HG02588 (cell line): ENCODE data around the gene KPNA3.
"Not testable (repeated sequence)": the region's sequence is repeated elsewhere in the genome, so short reads cannot be mapped to it uniquely, and the experiment has no call there.

Source experiments
- ATAC-seq: cut with Tn5 transposase; IDR thresholded peaks from one replicate; pipeline ENCODE4 v1.9.1; 2021; ENCODE audit warnings: mild to moderate bottlenecking, moderate library complexity; ENCODE audit not compliant: unreplicated experiment

The KPNA3 gene

DNA sequence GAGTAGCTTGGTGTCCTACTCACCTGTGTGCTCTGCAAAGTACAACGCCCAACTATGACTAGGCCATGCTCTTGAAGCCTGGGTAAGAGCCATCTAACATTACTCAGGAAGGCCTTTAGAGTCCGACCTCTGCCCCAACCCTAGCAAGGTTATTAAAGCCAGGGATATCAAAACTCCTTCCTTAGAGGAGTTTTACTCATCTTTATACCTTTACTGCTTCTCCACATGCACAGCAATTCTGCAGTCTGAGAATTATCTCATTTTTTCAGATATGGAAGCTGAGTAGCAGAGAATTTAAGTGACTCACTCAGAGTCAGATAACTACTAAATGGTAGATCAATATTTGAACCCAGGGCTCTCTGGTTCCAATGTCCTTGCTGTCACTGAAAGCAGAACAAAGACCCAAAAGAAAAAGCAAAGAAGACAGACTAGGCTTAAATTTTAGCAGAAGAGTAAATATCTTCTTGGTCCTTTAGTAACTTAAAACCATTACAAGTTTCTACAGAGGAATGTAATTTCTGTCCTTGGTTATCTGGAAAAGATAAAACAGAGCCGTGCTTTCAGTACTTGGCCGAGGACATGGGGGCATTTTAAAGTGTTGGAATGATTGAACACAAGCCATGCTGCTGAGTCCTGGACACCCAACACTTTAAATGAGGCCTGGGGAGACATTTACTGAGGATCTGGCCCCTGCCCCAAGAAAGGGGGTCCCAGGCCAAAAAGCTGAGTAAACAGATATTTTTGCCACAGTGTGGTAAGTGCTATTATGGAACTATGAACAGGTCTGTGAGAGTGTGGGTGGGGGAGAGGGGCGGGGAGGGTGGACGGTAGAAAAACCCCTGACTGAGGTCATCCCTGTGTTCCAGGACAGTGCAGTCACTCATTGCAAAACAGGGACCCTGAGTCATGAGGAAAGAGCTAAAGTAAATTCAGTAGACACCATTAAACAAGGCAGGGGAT lies 18.4 kb upstream of the KPNA3 start:
- ATAC-seq, result no peak

DNA sequence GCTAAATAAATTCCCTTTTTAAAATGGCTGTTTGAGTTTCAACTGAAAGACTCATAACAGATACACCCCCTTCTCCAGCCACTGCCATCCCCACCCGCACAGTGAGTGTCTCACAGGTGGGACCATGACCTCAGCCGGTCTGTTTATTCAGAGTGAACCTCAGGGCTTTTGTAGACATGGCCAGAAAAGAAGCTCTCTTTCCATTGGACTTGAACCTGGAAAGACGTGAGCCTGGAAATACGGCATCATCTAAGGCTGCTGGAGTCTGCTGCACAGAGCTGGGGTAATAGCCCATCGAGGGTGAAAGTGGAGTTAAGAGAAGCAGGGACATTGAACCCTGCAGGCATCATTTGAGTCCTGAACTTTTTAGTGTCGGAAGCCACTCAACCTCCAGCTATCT lies 15.2 kb upstream of the KPNA3 start:
- ATAC-seq, result no peak

DNA sequence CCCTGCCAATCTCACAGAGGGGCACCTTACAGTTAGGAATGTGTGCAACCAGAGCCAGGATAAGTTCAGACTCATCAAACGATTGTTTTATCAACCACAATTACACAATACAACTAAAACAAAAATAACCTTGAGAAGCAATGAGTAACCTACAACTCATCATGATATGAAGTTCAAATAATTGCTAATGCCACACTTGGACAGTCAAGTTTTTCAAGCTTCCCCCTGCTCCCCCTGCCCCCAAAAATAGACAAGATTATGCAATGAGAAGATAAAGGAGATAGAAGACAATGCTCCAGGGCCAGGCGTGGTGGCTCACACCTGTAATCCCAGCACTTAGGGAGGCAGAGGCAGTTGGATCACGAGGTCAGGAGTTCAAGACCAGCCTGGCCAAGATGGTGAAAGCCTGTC lies 13.6 kb upstream of the KPNA3 start:
- no peak for ATAC-seq

DNA sequence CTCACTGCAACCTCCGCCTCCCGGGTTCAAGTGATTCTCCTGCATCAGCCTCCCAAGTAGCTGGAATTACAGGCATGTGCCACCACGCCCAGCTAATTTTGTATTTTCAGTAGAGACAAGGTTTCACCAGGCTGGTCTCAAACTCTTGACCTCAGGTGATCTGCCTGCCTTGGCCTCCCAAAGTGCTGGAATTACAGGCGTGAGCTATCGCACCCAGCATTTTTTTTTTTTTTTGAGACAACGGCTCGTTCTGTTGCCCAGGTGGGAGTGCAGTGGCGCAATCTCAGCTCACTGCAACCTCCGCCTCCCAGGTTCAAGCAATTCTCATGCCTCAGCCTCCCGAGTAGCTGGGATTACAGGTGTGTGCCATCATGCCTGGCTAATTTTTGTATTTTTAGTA lies 10.6 kb upstream of the KPNA3 start:
- not testable (repeated sequence) for ATAC-seq

DNA sequence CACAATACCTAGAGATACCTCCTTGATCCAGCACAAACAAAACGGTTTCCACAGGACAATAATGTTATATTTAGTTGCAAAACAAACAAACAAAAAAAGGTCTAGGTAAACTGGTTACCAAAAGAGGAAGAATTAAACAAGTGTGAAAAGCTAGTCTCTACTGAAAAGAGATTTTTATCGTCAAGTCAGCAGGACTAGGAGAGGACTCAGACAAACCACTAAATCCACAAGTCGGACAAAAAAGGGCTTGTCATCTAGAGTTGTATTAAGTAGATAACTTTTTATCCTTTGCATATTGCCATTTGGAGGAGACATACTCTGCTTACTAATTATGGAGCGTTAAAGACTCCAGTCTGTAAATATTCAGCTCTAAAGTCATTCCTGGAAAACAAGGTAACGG lies 9.9 kb upstream of the KPNA3 start:
- ATAC-seq, result no peak

DNA sequence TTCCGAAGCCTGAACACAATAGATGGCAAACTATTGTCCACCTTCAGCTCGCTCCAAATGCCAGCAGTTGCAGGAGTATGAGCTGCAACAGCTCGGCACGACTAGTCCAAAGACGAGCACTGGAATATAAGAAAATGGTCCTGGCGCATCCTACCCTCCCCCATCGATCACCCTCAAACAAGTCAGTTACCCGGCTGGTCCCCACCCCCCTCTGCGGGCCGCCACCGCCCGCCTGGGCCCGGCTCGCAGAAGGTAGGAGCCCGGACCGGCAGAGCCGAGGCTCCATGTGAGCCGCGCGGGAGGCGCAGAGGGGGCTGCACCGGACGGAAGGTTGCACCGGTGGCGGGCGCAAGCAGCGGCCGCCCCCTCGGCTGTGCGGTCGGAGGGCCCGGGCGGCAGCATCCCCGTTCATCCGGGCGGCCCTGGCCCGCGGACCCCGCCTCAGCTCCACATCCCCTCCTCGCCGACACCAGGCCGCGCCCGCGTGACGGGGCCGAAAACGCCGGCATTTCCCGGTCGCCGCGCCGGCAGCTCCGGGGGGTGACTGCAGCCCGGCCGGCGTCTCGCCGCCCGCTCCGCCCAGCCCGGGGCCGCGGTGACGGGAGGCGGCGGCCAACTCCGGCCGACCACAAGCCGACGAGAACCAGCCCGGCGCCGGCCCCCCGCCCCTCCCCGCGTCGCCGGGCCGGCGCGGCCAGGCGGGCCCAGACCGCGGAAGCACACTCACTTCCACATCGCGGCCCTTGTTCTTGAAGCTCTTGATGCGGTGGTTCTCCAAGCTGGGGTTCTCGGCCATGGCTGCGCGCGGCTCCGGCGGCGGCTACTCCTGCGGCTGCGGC lies 552 bp downstream of the KPNA3 start:
- ATAC-seq, result peak; percentile 18

DNA sequence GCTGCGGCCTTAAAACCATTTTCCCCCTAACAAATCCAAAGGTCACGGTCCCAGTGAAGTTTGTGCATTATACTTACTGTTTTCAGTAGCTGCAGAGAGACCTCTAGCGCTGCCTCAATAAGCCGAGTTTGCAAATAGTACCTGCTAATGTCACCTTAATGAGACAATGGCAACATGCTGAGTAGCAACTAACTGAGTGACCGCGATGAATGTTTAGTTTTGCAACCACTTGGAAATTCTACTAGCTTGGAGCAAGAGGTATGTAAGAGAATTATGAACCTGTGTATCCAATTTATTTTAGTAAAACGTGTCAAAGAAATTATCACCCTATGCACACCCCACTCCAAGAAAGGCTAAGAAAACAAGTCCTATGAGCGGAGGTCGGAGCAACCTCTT lies 1.2 kb downstream of the KPNA3 start:
- ATAC-seq, result no peak

DNA sequence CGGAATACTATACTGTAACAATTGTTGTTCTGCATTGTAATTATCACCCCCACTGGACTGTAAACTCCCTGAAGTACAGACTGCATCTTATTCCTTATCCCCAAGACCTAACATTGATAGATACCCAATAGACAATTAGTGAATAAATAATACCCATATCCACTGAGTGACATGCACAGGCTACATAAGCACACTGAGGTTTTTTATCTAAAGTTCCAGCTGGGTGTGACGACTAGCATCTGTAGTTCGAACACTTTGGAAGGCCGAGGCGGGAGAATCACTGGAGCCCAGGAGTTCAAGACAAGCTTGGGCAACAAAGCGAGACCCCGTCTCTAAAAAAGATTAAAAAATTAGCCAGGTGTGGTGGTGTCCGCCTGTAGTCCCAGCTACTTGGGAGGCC lies 2.5 kb downstream of the KPNA3 start:
- no peak for ATAC-seq

DNA sequence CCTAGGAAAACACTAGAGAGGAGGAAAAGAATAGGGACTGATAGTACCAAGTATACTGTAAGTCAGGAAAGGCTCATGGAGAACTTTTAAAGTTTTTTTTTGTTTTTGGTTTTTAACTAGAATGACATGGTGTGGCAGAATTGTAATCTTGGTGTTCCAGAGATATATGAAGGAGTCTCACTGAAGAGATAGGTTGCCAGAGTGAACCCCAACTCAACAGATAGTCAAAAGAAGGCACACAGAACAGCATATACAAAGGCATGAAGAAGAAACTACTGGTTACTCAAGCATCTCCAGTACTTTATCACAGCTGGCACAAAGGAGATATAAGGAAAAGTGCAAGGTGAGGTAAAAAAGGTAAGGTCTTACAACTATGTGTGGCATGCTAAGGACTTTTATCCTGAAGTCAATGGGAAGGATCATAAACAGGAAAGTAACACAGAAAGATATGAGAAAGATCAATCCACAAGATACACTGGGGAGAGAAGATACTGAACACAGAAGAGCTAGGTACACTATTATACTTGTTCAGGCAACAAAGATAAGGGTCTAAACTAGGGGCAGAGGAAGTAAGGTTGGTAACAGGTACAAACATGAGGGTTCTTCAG lies 6.0 kb downstream of the KPNA3 start:
- ATAC-seq, result no peak

DNA sequence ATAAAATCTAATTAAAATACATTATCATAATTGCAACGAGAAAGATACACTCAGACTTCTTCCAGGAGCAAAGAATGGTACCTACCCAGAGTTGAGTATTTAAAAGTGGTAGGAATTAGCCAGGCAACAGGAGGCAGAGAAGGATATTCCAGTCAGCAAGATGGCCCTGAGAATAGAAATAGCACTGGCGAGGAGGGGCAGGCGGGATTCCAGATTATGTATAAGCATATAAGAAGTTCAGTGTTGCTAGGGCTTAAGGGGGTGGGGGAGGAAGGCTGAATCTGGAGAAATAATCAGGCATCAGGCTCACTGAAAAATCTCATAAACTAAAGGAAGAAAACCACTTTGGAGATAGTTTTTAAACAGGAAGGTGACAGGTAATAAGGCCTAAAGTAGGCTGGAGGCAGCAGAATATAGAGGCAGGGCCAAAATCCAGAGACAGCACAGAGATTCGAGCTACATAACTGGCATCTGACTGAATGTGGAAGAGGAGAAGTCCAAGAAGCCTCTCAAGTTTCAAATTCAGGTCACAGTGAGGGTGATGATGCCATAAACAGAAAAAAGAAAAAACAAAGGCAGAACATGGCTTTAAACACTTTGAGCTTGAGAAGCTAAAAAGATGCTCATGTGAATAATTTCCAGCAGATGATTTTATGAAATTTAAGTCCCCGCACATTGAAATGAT lies 7.5 kb downstream of the KPNA3 start:
- ATAC-seq, result no peak

DNA sequence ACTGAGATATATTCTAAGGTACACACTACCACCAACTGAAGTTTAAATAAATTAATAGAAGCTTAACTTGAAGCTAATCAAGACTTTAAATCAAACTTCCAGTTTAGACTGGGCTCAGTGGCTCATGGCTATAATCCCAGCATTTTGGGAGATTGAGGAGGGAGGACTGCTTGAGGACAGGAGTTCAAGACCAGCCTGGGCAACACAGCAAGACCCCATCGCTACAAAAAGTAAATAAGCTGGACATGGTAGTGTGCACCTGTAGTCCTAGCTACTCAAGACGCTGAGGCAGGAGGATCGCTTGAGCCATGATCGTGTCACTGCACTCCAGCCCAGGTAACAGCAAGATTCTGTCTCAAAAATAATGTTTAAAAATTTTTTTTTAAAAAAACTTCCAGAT lies 8.6 kb downstream of the KPNA3 start:
- ATAC-seq, result no peak

DNA sequence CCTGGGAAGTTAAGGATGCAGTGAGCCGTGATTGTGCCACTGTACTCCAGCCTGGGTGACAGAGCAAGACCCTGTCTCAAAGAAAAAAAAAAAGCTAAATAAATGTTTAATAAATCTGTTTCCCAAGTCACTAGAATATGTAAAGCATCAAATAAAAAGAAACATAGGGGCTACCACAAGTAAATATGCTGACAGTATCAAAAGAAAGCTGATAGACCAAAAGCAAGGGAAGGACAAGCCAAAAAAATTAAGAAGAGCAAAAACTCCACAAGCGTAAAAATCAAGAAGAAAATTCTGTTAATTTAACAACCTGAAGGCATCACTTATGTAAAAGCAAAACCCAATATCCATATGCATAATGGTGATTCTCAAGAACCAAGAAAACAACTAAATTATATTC lies 9.7 kb downstream of the KPNA3 start:
- no peak for ATAC-seq

DNA sequence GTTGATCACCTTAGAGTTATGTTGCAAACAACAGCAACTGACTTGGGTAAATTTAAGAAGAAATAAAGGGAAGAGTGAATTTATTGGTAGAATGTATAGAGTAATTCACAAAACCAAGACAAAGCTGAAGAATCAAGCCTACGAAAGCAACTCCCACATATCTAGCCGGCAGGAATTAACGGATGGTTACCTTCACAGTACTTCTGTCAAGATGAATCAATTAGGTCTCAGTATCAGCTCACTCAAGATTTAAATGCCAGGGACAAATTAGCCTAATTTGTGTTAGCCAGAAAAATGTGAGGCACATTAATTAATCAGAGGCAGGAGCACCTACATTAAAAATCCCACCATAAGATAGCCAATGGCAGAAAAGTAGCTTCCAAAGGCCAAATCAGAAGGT lies 10.7 kb downstream of the KPNA3 start:
- ATAC-seq, result no peak

DNA sequence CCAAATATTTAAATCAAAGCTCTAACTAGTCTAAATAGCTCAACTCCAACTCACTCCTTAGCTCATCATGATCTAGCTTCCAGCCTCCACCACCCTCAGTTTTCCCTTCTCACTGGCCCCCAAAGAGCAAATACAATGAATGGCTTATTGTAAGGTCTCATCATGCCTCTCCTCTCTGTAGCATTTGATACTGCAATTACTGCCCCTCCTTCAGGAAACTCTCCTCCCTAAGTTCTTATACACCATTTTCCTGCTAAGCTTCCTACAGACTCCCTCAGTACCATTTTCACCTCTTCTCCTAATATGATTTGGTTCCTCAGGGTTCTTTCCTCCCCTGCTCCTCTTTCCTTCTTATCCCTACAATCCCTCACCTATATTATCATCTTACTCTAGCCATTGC lies 12.8 kb downstream of the KPNA3 start:
- no peak for ATAC-seq

DNA sequence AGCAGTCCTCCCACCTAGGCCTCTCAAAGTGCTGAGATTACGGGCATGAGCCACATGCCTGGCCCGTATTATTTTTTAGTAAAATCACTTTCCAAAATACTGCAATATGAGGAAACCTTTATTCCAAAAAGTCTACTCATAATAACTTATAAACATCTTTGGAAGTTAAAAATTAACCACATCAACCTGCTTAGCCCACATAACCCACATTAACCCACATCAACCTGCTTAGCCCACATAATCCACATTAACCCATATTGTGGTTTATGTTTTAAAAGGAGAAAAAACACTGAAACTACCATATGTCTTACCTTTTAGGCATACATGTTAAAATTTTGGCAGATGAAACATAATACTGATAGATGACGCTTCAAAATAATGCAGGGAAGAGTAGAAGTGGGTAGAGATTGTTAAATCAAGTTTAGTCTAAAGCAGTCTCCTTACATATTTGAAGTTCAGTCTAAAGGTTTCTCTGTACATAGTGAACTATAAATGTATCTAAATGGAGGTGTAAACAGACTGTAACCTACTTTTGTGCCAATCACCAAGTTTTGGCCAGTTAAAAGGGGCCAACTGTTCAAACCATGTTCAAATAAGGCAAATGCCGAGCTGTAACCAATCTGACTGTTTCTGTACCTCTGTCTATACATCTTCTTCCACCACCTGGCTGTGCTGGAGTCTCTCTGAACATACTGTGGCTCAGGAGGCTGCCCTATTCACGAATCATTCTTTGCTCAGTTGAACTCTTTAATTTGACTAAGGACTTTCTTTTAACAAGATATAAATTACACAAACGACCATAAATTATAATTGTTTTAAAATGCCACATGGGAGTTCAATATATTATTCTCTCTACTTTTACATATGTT lies 14.5 kb downstream of the KPNA3 start:
- ATAC-seq, result no peak

DNA sequence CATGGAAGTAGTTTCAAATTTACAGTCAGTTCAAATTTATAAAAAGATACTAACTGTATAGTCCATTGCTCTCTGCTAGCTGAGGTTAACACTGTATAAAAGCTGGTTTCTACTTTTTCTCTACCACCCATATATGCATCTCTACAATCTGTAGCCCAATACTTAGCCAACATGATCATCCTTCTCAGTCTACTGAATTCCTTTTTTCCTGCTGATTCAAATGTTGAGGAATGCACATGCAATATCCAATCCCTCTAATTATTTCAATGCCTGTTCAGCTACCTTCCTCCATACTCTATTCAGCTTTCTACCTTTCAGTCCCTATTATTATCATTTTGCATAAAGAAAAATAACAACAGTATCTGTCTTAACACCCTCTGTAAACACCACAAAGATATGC lies 15.6 kb downstream of the KPNA3 start:
- no peak for ATAC-seq

DNA sequence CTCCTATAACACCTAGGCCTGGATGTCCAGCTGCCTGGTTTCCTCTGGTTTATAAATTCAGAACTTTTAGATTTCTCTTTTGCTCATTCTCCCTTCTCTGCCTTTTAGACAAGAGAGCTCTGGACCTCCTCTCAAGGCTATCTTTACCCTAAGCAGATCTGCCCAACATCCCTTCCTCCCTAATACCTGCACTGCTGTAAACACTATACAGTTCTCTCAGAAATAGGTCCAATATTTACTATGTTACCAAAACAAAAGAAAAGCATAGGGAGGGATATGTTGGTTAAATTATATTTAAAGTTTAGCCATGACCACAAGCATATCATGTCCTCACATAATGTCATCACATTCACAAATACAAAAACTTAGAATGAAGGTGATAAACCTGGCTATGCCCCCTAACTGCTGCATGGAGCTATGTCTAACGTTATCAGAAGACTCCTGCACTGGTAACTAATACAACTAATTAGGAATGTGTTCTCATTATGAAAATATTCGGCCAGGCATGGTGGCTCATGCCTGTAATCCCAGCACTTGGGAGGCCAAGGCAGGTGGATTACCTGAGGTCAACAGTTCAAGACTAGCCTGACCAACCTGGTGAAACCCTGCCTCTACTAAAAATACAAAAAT lies 18.0 kb downstream of the KPNA3 start:
- no peak for ATAC-seq

DNA sequence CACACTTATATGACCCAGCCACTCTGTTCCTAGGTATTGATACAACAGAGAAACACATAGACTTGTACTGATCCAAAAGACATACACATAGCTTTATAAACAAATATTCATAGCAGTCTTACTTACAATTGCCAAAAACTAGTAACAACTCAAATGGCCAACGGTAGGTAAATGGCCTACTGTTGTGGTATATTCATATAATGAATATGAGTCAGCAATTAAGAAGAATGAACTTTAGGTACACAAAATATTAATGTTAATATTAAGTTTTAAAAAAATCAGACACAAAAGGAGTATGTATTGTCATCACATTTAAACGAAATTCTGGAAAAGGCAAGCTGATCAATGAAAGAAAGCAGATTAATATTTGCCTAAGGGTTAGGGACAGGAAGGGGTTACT lies 19.7 kb downstream of the KPNA3 start:
- ATAC-seq, result no peak

DNA sequence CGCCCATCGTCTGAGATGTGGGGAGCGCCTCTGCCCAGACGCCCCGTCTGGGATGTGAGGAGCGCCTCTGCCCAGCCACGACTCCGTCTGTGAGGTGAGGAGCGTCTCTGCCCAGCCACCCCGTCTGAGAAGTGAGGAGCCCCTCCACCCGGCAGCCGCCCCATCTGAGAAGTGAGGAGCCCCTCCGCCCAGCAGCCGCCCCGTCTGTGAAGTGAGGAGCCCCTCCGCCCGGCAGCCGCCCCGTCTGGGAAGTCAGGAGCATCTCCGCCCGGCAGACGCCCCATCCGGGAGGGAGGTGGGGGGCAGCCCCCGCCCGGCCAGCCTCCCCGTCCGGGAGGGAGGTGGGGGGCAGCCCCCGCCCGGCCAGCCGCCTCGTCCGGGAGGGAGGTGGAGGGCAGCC lies 30.7 kb downstream of the KPNA3 start:
- not testable (repeated sequence) for ATAC-seq

DNA sequence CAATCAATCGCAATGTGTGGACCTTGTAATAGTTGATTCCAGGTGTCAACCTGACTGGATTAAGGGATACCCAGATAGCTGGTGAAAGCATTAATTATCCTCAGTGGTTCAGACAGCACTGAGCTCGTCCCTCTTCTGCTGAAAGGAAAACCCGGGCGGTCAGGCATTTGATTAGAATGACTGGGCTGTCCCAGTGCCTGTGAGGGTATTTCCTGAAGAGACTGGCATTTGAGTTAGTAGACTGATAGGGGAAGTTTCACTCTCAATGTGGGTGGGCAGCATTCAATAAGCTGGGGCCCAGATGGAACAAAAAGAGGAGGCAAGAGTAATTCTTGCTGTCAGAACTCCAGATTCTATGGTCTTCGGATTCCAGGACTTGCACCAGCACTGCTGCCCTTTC lies 31.9 kb downstream of the KPNA3 start:
- no peak for ATAC-seq
